K562 (cell line): ENCODE data around the gene RHBDF2. TPM values are rescaled to one million over a fixed set of nuclear protein-coding genes. Genes with fewer than 3 reads are reported as not detected.

Experiments
- ATAC-seq: fragments of 200-7000 bp; cut with Tn5 transposase; 3 replicates; pipeline ENCODE4 v1.9.1; 2020; ENCODE audit warnings: moderate library complexity
- BruUV-seq: library from RNA; stranded (reverse); fragments of 400-500 nt; replicated peaks from 2 replicates; lab custom pipeline; 2021; lab: Mats Ljungman, UMichigan
- CTCF ChIA-PET: fragments of 300-600 bp; formaldehyde crosslinking; extraction: SDS; loops from one replicate; lab custom pipeline; 2021; ENCODE audit warnings: low intra/inter-chr PET ratio; lab: Yijun Ruan, JAX
- POLR2A ChIA-PET: fragments of 300-600, 350-650 bp; sonication (Branson Sonifier 250); formaldehyde crosslinking; extraction: SDS; loops from one replicate; lab custom pipeline; 2021; ENCODE audit warnings: antibody characterized with exemption, inconsistent platforms; lab: Yijun Ruan, JAX
- DNase-seq, 4 experiments: peaks; one replicate each; pipeline versions ENCODE4 v3.0.0 to v3.0.0-alpha.2; 2011 to 2018; ENCODE audit warnings: low spot score in 3 of 4, mixed read lengths in 3 of 4; ENCODE audit errors: extremely low read depth in 1 of 4
- FAIRE-seq: peaks from 2 replicates; lab custom pipeline; 2011; peaks lifted over from hg19 to GRCh38; lab: Jason Lieb, UNC
- H2AFZ ChIP-seq: 2 replicates; pipeline ENCODE4 v1.6.0; 2011; ENCODE audit warnings: low read depth, low read length, control low read depth, inconsistent platforms
- H3K27ac ChIP-seq: fragments of 200-600 bp; 3 replicates; pipeline ENCODE4 v1.8.0; 2011; ENCODE audit warnings: low read depth, mild to moderate bottlenecking, control low read depth, inconsistent platforms, low read length, moderate library complexity, mixed read lengths; ENCODE audit errors: extremely low read depth
- H3K27me3 ChIP-seq, 2 experiments: fragments of 300-600 bp in 1 of 2; 2 replicates in 1 of 2; 3 replicates in 1 of 2; pipeline versions ENCODE4 v1.6.0 to v1.8.0; 2011; ENCODE audit warnings: inconsistent platforms in 2 of 2, low read length in 2 of 2, mild to moderate bottlenecking in 1 of 2, mixed read lengths in 1 of 2, moderate library complexity in 1 of 2; ENCODE audit not compliant: control insufficient read depth in 2 of 2, insufficient read depth in 2 of 2
- H3K36me3 ChIP-seq: fragments of 300-600 bp; 3 replicates; pipeline ENCODE4 v1.8.0; 2011; ENCODE audit warnings: mild to moderate bottlenecking, low read length, inconsistent platforms; ENCODE audit not compliant: control insufficient read depth, insufficient read depth
- H3K4me1 ChIP-seq, 2 experiments: fragments of 200-600 bp in 1 of 2; replicated peaks in 1 of 2; 2 replicates in 1 of 2; 3 replicates in 1 of 2; pipeline versions ENCODE4 v1.5.1 to v1.8.0; 2011; ENCODE audit warnings: inconsistent platforms in 2 of 2, low read length in 2 of 2, mild to moderate bottlenecking in 1 of 2, mixed read lengths in 1 of 2, moderate library complexity in 1 of 2; ENCODE audit not compliant: control insufficient read depth in 2 of 2, insufficient read depth in 2 of 2
- H3K4me2 ChIP-seq: 2 replicates; pipeline ENCODE4 v1.6.1; 2011; ENCODE audit warnings: low read length, control low read depth, inconsistent platforms, mixed read lengths; ENCODE audit not compliant: insufficient read depth
- H3K4me3 ChIP-seq: fragments of 200-600 bp; sonication (generic), shearing (Covaris generic); 2 replicates; pipeline ENCODE4 v1.5.1; 2016; ENCODE audit warnings: control low read depth, inconsistent platforms
- H3K79me2 ChIP-seq: fragments of 200-600 bp; 3 replicates; pipeline ENCODE4 v1.8.0; 2011; ENCODE audit warnings: low read length, inconsistent platforms; ENCODE audit not compliant: control insufficient read depth, insufficient read depth
- H3K9ac ChIP-seq, 2 experiments: 2 replicates each; pipeline versions ENCODE4 v1.6.0 to v1.6.1; 2011; ENCODE audit warnings: low read depth in 2 of 2, low read length in 2 of 2, control low read depth in 1 of 2, inconsistent platforms in 1 of 2, mild to moderate bottlenecking in 1 of 2, mixed read lengths in 1 of 2; ENCODE audit not compliant: insufficient read depth in 1 of 2
- H3K9me1 ChIP-seq: one replicate; pipeline ENCODE4 v1.6.0; 2011; ENCODE audit warnings: inconsistent platforms, mild to moderate bottlenecking, low read length, moderate library complexity; ENCODE audit not compliant: control insufficient read depth, insufficient read depth
- H3K9me3 ChIP-seq: replicated peaks from 2 replicates; pipeline ENCODE4 v1.5.1; 2011; ENCODE audit warnings: low read depth, low read length, inconsistent platforms; ENCODE audit not compliant: control insufficient read depth, insufficient read depth
- H4K20me1 ChIP-seq: replicated peaks from 2 replicates; pipeline ENCODE4 v1.6.1; 2011; ENCODE audit warnings: low read length, inconsistent platforms, mixed read lengths; ENCODE audit not compliant: control insufficient read depth, insufficient read depth
- ERF ChIP-seq: fragments of 450-650 bp; formaldehyde crosslinking; IDR thresholded peaks from 2 replicates; pipeline ENCODE4 v1.4.0; 2020; ENCODE audit warnings: mild to moderate bottlenecking, mixed read lengths
- KAT8 ChIP-seq: fragments of 450-650 bp; IDR thresholded peaks from 2 replicates; pipeline ENCODE4 v1.6.1; 2016; ENCODE audit warnings: low read depth, mild to moderate bottlenecking
- KDM4B ChIP-seq, 2 experiments: fragments of 450-650 bp in 1 of 2; sonication (generic) in 1 of 2; IDR thresholded peaks; 2 replicates each; pipeline ENCODE4 v1.6.1; 2016 to 2017; ENCODE audit warnings: borderline replicate concordance in 2 of 2, antibody characterized with exemption in 1 of 2, low read depth in 1 of 2, mild to moderate bottlenecking in 1 of 2
- SRSF1 ChIP-seq: fragments of 200-400 bp; formaldehyde crosslinking; IDR thresholded peaks from 2 replicates; pipeline ENCODE4 v1.6.1; 2017; ENCODE audit warnings: mild to moderate bottlenecking, low read depth, low read length, moderate library complexity
- ZNF586 ChIP-seq: fragments of 450-650 bp; formaldehyde crosslinking; conservative IDR thresholded peaks from 2 replicates; pipeline ENCODE4 v1.4.0; 2020; ENCODE audit warnings: mild to moderate bottlenecking, moderate library complexity
- whole genome bisulfite sequencing: fragments of 100-300 bp; shearing (Covaris generic); methylation state at CpG from one replicate; pipeline ENCODE4 v1.1.6; 2016; ENCODE audit warnings: low coverage, mixed read lengths; ENCODE audit not compliant: insufficient coverage; ENCODE audit errors: missing lambda C conversion rate; 5-methylcytosine and 5-hydroxymethylcytosine counted together
- in situ Hi-C: fragments of 300-500 bp; cut with MboI; formaldehyde crosslinking; loops from 4 replicates; pipeline ENCODE4 v1.15.0; 2018; ENCODE audit warnings: inconsistent platforms, mixed read lengths
- intact Hi-C: fragments of 100-400 bp; cut with micrococcal nuclease; formaldehyde crosslinking; loops from 2 replicates; pipeline ENCODE4 v1.14.2; 2022
- polyA plus RNA-seq, 8 experiments: library from polyadenylated mRNA; depleted of rRNA in 4 of 8; stranded (reverse) in 5 of 8; unstranded in 3 of 8; fragments of >200 nt; fragmentation: Nextera tagmentation in 2 of 8; fragmentation: Illumina TruSeq in 1 of 8; extraction: Ambion mirVana in 2 of 8; extraction: Trizol in 1 of 8; gene quantifications; 2 replicates each; pipeline versions ENCODE4 v1.2.1 to v1.2.3, GENCODE V29; 2011 to 2014; ENCODE audit warnings: inconsistent platforms in 1 of 8, missing spikeins in 1 of 8
- total RNA-seq, 7 experiments: library from RNA; depleted of rRNA in 6 of 7; stranded (reverse); fragments of >200 nt in 6 of 7; fragmentation: Illumina TruSeq in 2 of 7; extraction: Trizol in 2 of 7; gene quantifications; 2 replicates each; pipeline versions ENCODE4 v1.2.1 to v1.2.3, GENCODE V29; 2011 to 2021; ENCODE audit warnings: low replicate concordance in 1 of 7
- TF ChIP-seq, protein P1 (sequence below): fragments of 250-450 bp; sonication (Bioruptor Pico); IDR thresholded peaks from 2 replicates; pipeline ENCODE4 v1.4.0; 2020; ENCODE audit warnings: mild to moderate bottlenecking
- TF ChIP-seq, protein P2 (sequence below), 2 experiments: fragments of 450-650 bp in 1 of 2; IDR thresholded peaks; 2 replicates each; pipeline ENCODE4 v1.6.1; 2011 to 2017; ENCODE audit warnings: low read depth in 2 of 2, antibody characterized with exemption in 1 of 2, borderline replicate concordance in 1 of 2, low read length in 1 of 2, mild to moderate bottlenecking in 1 of 2, mixed read lengths in 1 of 2; ENCODE audit not compliant: control insufficient read depth in 1 of 2

Gene RHBDF2
- total and polyA plus RNA-seq, 9 of the 15 experiments (the other 6 are each of a cell fraction or from before 2014, with no cell fraction given), result 0.04 to 2.8 (median 1.1) TPM

DNA sequence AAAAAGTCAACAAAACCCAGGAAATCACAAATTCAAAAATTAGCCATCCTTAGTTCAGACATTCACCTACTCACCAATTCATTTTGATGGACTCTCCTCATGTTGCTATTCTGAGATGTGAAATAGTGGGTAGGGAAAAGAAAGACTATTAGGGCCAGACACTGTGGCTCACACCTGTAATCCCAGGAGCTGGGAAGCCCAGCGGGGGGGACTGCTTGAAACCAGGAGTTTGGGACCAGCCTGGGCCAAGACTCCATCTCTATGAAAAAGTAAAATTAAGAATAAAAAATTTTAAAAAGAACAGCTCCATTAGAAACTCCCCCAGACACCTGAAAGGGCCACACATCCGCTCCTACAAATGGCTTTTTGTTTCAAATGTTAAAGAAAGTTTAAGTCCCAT, 69.7 kb downstream of the RHBDF2 start (continued):
- TF ChIP-seq, protein P1, sequence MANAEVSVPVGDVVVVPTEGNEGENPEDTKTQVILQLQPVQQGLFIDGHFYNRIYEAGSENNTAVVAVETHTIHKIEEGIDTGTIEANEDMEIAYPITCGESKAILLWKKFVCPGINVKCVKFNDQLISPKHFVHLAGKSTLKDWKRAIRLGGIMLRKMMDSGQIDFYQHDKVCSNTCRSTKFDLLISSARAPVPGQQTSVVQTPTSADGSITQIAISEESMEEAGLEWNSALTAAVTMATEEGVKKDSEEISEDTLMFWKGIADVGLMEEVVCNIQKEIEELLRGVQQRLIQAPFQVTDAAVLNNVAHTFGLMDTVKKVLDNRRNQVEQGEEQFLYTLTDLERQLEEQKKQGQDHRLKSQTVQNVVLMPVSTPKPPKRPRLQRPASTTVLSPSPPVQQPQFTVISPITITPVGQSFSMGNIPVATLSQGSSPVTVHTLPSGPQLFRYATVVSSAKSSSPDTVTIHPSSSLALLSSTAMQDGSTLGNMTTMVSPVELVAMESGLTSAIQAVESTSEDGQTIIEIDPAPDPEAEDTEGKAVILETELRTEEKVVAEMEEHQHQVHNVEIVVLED (CRISPR knock-in tag), result no peak
- no peak for TF ChIP-seq ERF (CRISPR knock-in tag)
- TF ChIP-seq ZNF586 (CRISPR knock-in tag), result no peak
- no peak for TF ChIP-seq KDM4B (IDR thresholded peaks at IDR 0.05; ENCODE audit: borderline replicate concordance in 2 of 2, low read depth in 1 of 2)
- no peak for TF ChIP-seq KAT8
- TF ChIP-seq SRSF1, result no peak

DNA sequence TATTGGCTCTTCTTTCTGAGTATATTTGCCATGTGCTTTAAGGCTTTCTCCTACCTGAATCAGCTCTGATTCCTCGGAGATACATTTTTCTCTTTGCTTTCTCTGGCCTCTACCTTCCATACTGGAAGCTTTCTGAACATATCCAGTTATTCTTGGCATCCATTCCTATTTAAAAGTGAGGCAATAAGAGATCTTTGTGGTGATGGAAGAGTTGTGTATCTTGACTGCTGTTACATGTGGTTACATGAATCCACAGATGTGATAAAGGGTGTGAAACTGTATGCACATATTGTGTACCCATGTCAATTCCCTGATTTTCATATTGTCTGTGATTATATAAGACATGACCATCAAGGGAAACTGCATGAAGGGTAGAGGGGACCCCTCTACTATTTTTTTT, 72.7 kb downstream of the RHBDF2 start:
- ChIA-PET CTCF (no interaction called here), POLR2A (interaction anchor here (0.6 to 1.6 kb wide), 4 partner anchors 9 to 198 kb away, joined by 3 to 4 read pairs (median 4); no protein-coding TSS in a partner anchor)
- no TSS peak for BruUV-seq
- no peak for DNase-seq
- Histone ChIP-seq H2AFZ (no peak overlapping the region), H3K27ac (no peak overlapping the region), H3K4me2 (no peak overlapping the region), H3K9ac (no peak overlapping the region), H3K4me1 (no peaks in the 10 kb centered on the region; a peak in 2 of 5 replicates), H3K79me2 (peaks cover 50% of the 10 kb centered on the region), H3K4me3 (no peak overlapping the region)
- in situ Hi-C loops (no loop called here), intact Hi-C loops (no loop called here)
- FAIRE-seq, result no peak
- 86% methylated on average over 1 of the region's 1 CpG for WGBS
- TF ChIP-seq, protein P2, sequence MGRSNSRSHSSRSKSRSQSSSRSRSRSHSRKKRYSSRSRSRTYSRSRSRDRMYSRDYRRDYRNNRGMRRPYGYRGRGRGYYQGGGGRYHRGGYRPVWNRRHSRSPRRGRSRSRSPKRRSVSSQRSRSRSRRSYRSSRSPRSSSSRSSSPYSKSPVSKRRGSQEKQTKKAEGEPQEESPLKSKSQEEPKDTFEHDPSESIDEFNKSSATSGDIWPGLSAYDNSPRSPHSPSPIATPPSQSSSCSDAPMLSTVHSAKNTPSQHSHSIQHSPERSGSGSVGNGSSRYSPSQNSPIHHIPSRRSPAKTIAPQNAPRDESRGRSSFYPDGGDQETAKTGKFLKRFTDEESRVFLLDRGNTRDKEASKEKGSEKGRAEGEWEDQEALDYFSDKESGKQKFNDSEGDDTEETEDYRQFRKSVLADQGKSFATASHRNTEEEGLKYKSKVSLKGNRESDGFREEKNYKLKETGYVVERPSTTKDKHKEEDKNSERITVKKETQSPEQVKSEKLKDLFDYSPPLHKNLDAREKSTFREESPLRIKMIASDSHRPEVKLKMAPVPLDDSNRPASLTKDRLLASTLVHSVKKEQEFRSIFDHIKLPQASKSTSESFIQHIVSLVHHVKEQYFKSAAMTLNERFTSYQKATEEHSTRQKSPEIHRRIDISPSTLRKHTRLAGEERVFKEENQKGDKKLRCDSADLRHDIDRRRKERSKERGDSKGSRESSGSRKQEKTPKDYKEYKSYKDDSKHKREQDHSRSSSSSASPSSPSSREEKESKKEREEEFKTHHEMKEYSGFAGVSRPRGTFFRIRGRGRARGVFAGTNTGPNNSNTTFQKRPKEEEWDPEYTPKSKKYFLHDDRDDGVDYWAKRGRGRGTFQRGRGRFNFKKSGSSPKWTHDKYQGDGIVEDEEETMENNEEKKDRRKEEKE (IDR thresholded peaks at IDR 0.05; ENCODE audit: borderline replicate concordance in 1 of 2, control insufficient read depth in 1 of 2, low read depth in 2 of 2, low read length in 1 of 2), result no peak
- TF ChIP-seq, all 486 proteins: peak for 0
- no peaks in the 10 kb centered on the region for H3K9me1 ChIP-seq
- no peak for ATAC-seq
- H3K27me3 ChIP-seq, result no peaks in the 10 kb centered on the region
- no peaks in the 10 kb centered on the region; the same call in 2 of the 3 replicates for H3K36me3 ChIP-seq
- H4K20me1 ChIP-seq, result peaks cover 16% of the 10 kb centered on the region
- no peaks in the 10 kb centered on the region for H3K9me3 ChIP-seq
